Activated naive CD4-positive, alpha-beta T cell treated with anti-CD3 and anti-CD28 coated beads, Interleukin-2, amount 50 U/mL, for 72 hours (primary cell): Measurements from ENCODE around the gene OTUD5. TPM values are rescaled to one million over a fixed set of nuclear protein-coding genes. Genes with fewer than 3 reads are reported as not detected.

Source experiments
- ATAC-seq, 2 donors: fragments of 150-1000 bp; cut with Tn5 transposase; 2 replicates each; pipeline ENCODE4 v1.10.0; 2021; ENCODE audit warnings: mild to moderate bottlenecking in 2 of 2, moderate library complexity in 2 of 2
- DNase-seq, 2 donors: peaks; one replicate each; pipeline ENCODE4 v3.0.0; 2021 to 2022; ENCODE audit warnings: low spot score in 2 of 2
- H3K27ac Mint-ChIP-seq, 2 donors: one replicate each; pipeline ENCODE4 v1.8.0; 2022; ENCODE audit warnings: mild to moderate bottlenecking in 2 of 2, mixed read lengths in 2 of 2
- H3K36me3 Mint-ChIP-seq, 2 donors: one replicate each; pipeline ENCODE4 v1.8.0; 2022; ENCODE audit warnings: mixed read lengths in 2 of 2
- H3K9me3 Mint-ChIP-seq, 2 donors: one replicate each; pipeline ENCODE4 v1.8.0; 2022; ENCODE audit warnings: mixed read lengths in 2 of 2
- total RNA-seq, 2 donors: library from RNA; stranded (reverse); gene quantifications; one replicate each; pipeline ENCODE4 v1.2.3, GENCODE V29; 2022

OTUD5 gene
- total RNA-seq, 2 donors from 2014 or later: 76.8 to 82.4 TPM

DNA sequence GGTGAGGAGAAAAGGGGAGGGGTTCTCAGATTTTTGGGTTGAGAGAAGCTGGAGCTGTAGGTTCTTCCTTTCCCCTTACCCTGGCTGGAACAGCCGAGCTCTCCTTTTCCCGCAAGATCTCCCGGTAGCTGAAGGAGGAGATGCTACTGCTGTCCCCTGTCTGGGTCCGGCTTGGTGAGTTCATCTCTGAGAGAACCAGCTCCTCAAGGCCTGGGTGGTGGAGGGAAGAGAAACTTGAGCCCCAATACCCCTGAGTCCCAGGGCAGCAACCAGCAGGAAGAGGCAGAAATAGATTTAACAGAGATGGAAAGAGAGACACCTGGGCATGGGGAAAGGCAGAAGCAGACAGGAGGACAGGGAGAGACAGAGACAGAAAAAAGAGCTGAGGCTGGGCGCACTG lies 20.8 kb upstream of the OTUD5 start:
- DNase-seq (no peak), ATAC-seq (no peak)
- H3K27ac Mint-ChIP-seq: peak overlapping the region in 1 of 2 donors; percentile 87
- peaks cover 0 to 9% of the 10 kb centered on the region in 2 donors for H3K36me3 Mint-ChIP-seq
- no peaks in the 10 kb centered on the region for H3K9me3 Mint-ChIP-seq

DNA sequence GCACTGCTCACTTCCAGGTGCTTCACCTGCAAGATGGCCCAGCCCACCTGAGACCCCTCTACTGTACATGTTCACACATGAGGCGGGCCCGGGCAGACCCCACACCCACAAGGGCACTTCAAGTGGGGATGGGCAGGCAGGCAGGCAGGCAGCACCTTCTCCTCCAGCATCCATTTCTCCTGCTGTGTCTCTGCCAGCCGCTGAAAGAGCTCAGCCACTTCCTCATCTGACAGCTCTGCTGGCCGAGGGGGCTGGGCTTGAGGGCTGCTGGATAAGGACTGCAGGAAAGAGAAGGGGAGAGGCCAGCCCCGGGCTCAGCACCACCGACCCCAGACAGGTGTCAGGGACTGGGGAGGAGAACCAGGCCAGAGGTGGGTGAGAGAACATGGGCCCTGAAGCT lies 18.7 kb upstream of the OTUD5 start:
- H3K36me3 Mint-ChIP-seq: peaks cover 0 to 8% of the 10 kb centered on the region in 2 donors
- DNase-seq (no peak), ATAC-seq (no peak)
- peak overlapping the region; percentile 48 to 60 for H3K27ac Mint-ChIP-seq
- no peaks in the 10 kb centered on the region for H3K9me3 Mint-ChIP-seq

DNA sequence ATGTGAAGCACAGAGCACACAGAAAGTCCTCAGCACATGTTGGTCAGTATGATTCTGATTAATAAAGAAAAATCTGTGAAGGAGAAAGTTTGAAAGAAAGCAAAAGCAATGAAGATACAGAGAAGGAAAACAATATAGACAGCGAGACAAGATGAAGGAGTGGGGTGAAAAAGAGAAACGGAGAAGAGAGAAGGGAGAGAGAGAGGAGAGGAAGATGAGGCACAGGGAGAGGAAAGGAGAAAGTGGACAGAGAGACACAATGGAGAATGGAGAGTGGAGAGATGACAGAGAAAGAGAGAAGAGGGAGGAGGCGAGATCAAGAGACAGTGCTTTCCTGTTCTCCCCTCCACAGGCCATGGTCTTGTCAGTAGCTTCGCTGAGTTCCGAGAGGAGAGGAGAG lies 18.1 kb upstream of the OTUD5 start:
- no peak for ATAC-seq
- Mint-ChIP-seq H3K27ac (peak overlapping the region; percentile 48), H3K9me3 (no peaks in the 10 kb centered on the region), H3K36me3 (peaks cover 0 to 8% of the 10 kb centered on the region in 2 donors)
- no peak for DNase-seq

DNA sequence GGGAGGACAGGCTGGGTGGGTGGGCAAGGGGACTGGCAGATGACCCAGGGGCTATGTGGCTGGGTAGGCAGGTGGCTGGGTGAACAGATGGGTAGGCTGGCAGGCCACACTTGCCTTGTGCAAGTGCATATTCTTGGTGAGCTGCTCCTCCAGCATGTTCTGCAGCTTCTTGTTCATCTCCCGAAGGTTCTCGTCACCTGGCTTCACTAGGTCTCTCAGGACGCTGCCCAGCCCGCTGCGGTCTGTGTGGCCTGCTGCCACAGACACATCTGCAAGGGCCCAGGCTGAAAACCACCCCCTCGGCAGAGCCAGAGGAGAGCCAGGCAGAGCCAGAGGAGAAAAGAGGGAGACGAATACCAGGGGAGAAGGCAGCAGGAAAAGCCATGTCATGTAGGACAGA lies 17.6 kb upstream of the OTUD5 start:
- peaks cover 0 to 8% of the 10 kb centered on the region in 2 donors for H3K36me3 Mint-ChIP-seq
- H3K9me3 Mint-ChIP-seq: no peaks in the 10 kb centered on the region
- peak overlapping the region in 1 of 2 donors; percentile 76 for H3K27ac Mint-ChIP-seq
- no peak for ATAC-seq
- no peak for DNase-seq

DNA sequence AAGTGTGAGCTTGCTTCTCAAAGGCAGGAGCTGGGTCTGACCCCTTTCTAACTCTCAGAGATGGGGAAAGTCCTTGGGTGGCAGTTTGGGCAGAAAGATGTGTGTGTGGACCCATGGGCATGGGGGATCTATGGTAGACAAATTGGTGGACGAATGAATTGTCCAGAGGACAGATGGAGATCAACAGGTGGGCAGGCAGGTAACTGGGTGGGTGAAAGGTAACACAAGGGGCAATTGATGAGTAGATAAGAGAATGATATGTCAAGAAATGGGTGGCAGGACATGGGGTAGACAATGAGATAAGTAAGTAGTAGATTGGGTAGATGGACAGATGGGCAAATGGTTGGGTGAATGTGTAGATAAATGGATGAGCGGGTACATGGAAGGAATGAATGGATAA lies 17.2 kb upstream of the OTUD5 start:
- H3K9me3 Mint-ChIP-seq: no peaks in the 10 kb centered on the region
- peaks cover 0 to 8% of the 10 kb centered on the region in 2 donors for H3K36me3 Mint-ChIP-seq
- peak overlapping the region in 1 of 2 donors; percentile 76 for H3K27ac Mint-ChIP-seq
- DNase-seq (no peak), ATAC-seq (no peak)

DNA sequence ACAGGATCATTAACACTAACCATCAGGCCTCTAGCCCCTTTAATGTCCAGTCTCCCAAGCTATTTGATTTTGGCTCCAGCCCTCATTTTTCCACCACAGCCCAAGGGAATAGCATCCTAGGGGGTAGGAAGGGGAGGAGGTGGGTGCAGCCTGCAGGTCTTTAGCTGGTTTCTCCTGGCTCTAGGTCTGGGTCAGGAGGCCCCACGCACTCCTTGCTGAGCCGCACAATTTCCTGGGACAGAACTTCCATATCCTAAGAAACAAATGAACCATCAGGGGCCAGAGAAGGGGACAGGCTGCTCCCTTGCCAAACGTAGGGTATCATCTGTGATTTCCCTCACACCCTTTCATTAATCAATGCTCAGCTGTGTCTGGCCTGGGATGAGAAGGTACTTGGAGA lies 16.6 kb upstream of the OTUD5 start:
- H3K27ac Mint-ChIP-seq: peak overlapping the region in 1 of 2 donors; percentile 76
- peaks cover 0 to 8% of the 10 kb centered on the region in 2 donors for H3K36me3 Mint-ChIP-seq
- H3K9me3 Mint-ChIP-seq: no peaks in the 10 kb centered on the region
- no peak for DNase-seq
- ATAC-seq: no peak

DNA sequence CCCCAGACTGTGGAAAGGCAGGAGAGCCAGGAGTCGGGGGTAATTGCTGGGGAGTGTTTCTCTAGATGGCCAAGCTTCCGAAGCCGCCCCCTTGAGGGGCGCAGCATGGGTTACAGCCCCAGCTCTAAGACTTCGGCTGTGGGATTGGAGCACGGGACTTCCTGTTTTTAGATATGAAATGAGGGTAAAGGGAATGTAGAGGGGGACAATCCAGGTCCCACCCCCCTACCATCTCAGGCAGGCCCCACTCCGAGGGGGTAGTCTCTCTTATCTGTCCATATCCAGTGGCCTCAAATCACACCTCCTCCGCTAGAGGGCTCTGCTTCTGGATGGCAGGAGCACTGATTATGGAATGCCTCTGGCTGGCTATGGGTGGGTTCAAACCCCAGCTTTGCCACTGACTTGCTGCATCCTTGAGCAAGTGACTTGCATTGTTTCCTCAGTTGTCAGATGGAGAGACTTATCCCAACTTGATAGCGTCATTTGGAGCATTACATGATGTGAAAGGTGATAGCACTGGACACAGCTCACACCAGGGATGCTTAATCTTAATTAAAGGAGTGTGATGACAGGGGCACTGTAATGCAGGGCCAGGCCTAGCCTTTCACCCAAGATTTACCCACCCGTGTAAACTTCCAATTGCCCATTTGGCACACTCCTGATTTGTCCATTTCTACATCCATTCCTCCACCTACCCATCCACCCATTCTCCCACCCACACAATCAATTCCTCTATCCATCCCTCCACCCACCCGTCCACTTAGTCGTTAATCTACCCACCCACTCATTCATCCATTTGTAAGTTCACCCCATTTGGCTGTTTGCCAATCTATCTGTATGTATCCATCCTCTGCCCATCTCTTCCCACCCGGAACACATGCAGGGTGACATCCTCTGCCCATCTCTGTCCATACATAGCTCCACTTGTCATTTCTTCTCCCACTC lies 15.1 kb upstream of the OTUD5 start:
- Mint-ChIP-seq H3K27ac (peak overlapping the region; percentile 3 to 29), H3K9me3 (no peaks in the 10 kb centered on the region), H3K36me3 (no peaks in the 10 kb centered on the region)
- peak; percentile 50 to 73 for ATAC-seq
- DNase-seq: peak in 1 of 2 donors; percentile 10

DNA sequence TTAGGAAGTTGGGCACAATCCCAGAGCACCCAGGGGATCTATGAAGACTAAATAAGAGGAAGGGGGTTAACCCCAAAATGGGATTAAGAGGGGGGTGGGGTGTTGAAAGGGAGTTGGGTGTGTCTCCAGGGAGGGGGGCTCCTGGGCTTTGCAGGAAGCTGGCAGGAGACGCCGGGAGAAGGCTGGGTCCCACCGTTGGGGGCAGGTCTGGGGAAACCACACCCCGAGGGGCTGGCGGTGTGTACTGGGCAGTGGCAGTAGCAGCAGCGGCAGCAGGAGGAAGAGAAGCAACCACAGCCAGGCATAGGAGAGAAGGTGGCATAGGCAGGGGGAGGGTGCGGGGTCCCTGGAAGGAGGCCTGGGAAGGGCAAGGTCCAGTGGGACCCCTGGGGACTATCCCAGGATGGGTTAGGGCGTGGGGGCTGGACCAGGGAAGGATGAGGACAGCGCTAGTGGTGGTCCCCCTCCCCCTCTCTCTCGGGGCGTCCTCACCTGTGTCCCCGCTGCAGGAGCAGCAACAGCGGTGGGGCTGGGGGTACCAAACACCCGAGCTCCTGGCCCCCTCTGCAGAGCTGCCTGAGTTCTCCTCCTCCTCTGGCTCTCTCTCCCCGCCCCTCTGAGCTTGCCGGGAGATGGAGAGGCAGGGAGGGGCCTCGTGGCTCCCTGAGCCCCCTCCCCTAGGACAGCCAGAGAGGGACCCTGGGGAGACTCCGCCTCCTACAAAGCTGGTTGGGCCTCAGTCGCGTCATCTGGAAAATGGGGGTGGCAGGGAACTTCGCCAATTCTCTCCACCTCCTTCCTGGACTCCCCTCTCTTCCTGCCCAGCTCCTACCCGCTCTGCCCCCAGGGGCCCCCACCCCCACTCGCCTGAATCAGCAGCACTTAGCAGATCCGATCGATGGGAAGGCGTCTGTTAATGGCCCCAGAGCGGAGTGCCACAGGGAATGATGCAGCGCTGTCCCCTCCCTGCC lies 14.1 kb upstream of the OTUD5 start, which contains the start of gene KCND1:
TSS of gene KCND1 (minus strand) at position 596 of the 971 bp plus-strand sequence. CDS start 1,573 bp downstream, outside the sequence.
- ATAC-seq: peak; percentile 19 to 26
- Mint-ChIP-seq H3K36me3 (no peaks in the 10 kb centered on the region), H3K9me3 (no peaks in the 10 kb centered on the region), H3K27ac (peak within 1 kb of the TSS; percentile 29 to 53)
- DNase-seq: no peak

DNA sequence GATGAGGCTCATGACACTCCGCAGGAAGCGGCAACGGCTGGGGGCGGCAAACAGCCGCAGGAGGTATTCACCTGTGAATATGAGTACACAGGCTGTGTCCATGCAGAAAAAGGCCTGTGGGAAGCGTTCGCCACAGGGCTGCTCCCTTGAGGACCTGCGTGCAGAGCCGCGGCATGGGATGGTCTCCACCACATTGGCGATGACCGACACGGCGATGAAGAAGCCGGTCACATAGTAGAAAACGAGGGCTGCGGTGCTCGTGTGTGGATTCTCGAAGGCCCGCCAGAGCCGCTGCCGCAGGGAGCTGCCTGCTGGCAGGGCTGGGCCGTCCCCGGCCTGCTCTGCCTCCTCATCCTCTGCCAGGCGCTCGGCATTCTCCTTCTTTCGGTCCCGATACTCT lies 12.1 kb upstream of the OTUD5 start:
- DNase-seq (no peak), ATAC-seq (no peak)
- H3K27ac Mint-ChIP-seq: no peak overlapping the region
- no peaks in the 10 kb centered on the region for H3K9me3 Mint-ChIP-seq
- no peaks in the 10 kb centered on the region for H3K36me3 Mint-ChIP-seq

DNA sequence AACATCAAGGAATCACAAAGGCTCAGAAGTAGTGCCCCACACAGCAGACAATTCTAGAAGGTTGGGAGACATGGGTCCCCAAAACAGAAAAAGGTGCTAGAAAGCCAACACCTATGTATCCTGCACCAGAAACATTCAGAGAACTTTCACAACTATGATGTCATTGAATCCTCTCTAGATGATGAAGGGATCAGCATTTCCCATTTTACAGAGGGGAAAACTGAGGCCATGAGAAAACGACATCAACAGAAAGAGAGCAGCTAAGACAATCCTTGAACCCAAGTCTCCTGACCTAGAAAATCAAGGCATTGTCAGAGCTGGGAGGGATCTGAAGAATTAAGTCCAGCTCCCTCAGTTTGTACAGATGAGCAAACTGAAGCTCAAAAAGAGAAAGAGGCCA lies 11.0 kb upstream of the OTUD5 start:
- no peak overlapping the region for H3K27ac Mint-ChIP-seq

DNA sequence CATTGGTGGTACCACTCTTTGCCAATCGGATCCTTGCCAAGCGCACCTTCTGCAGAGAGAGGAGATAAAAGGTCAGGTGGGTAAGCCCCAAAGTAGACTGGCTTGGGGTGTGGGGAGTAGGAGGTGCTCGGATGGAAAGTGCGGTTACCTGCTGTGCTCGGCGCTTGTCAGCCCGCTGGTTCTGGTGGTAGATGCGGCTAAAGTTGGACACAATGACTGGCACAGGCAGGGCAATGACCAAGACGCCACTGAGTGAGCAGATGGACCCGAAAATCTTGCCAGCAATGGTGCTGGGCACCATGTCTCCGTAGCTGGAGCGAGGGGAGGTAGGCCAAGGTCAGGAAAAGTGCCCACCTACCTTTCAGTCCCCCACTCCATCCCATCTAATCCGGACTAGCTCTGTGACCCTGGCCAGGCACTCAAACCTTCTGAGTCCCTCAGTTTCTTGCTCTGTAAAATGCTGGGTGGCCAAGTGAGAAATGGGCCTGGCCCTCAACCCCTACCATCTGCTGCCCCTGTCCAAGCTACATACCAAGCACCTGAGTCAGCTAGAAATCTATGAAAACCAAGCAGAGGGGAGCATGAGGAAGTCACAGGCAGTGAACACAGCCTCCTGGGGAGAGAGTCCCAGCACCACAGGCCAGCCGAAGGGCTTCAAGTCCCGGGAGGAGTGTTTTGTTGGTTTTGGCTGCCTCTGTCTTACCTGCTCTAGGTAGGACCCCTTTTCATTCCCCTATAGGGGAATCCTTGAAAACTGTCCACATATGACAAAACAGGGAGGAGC lies 9.6 kb upstream of the OTUD5 start:
- Mint-ChIP-seq H3K36me3 (no peaks in the 10 kb centered on the region), H3K9me3 (no peaks in the 10 kb centered on the region), H3K27ac (no peak overlapping the region)
- ATAC-seq: no peak
- DNase-seq: no peak

More for the DNA sequence above, 11.0 kb upstream of the OTUD5 start:
- ATAC-seq (no peak), DNase-seq (no peak)
- Mint-ChIP-seq H3K36me3 (no peaks in the 10 kb centered on the region), H3K9me3 (no peaks in the 10 kb centered on the region)

DNA sequence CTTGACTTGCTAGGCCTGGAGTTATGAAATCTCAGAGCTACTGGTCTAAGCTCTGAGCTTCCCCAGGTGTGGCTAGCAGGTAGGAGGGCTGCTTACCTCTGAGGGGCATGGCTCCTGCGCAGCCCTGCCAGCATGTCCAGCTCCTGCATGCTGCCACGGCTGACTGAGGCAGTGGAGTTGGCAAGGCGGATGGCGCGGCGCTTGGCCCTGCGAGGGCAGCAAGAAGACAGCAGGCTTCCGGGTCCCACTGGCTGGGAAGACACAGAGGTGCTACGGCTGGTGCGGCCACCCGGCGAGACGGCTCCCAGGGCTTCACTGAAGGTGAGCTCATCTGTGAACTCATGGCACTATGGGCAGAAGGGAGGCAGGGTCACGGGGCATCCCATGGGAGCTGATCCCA lies 8.6 kb upstream of the OTUD5 start:
- no peaks in the 10 kb centered on the region for H3K9me3 Mint-ChIP-seq
- no peaks in the 10 kb centered on the region for H3K36me3 Mint-ChIP-seq
- ATAC-seq: no peak
- no peak for DNase-seq
- H3K27ac Mint-ChIP-seq: no peak overlapping the region

DNA sequence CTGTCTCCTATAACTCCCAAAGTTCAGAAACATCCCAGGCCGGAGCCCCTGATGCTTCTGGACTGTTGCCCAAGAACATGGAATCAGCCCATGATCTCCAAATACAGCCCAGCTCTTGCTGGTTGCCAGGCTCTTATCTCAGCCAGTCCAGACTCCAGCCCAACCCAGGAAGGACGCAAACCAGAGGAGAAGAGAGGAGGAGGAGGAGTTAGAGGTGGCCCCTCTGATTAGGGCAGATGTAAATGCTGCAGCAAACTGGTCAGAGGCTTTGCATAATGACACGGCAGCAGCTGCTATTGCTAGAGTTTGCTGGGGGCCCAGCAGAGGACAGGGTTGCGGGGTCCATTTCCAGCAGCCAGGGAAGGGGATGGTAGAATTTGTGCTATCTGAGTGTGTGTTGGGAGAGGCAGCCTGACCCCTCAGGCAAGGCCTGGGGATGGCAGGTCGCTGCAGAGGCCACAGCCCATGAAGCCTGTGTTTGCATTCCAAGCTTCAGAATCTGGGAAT lies 4.2 kb upstream of the OTUD5 start:
- no peak for ATAC-seq
- H3K36me3 Mint-ChIP-seq: peaks cover 0 to 3% of the 10 kb centered on the region in 2 donors
- peak overlapping the region; percentile 84 to 98 for H3K27ac Mint-ChIP-seq
- no peaks in the 10 kb centered on the region for H3K9me3 Mint-ChIP-seq
- DNase-seq: no peak

DNA sequence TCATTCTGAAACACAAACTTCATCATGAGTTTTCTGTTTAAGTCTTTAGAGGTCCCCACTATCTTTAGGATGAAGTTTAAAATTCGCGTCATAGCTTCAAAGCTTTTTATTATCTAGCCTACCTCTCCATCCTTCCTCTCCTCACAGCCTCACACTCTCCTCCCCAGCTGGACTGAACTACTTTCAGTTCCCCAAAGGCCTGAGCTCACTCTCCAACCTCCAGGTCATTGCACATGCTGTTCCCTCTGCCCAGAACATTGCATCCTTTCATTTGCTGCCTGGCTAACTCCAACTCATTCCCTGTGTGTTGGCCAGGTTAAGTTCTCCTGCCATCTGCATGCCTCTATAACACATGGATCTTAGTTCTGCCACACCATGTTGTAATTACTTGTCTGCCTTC lies 2.9 kb upstream of the OTUD5 start:
- peak overlapping the region; percentile 75 to 98 for H3K27ac Mint-ChIP-seq
- peaks cover 0 to 12% of the 10 kb centered on the region in 2 donors for H3K36me3 Mint-ChIP-seq
- ATAC-seq (no peak), DNase-seq (no peak)
- no peaks in the 10 kb centered on the region for H3K9me3 Mint-ChIP-seq

DNA sequence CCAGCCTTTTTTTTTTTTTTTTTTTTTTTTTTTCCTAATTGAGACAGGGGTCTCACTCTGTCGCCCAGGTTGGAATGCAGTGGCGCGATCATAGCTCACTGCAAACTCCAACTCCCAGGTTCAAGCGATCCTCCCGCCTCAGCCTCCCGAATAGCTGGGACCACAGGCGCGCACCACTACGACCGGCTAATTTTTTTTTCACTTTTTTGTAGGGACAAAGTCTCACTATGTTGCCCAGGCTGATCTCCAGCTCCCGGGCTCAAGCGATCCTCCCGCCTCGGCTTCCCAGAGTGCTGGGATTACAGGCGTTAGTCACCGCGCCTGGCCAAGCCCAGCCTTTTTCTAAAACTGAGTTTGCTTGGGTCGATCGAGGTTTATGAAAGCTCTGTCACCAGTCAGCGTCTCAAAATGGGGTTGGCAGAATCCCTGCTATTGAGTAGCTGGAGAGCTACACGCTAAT lies 1.3 kb upstream of the OTUD5 start:
- H3K9me3 Mint-ChIP-seq: no peaks in the 10 kb centered on the region
- no peak for DNase-seq
- H3K27ac Mint-ChIP-seq: peak overlapping the region; percentile 98 to 100
- peak in 1 of 2 donors; percentile 15 for ATAC-seq
- H3K36me3 Mint-ChIP-seq: peaks cover 0 to 17% of the 10 kb centered on the region in 2 donors
